GM12891 (cell line): Measurements from ENCODE around the gene PPP4R4.

ENCODE experiments used
- PAX5 ChIP-seq: IDR thresholded peaks from 2 replicates; pipeline ENCODE4 v1.6.1; 2011; ENCODE audit warnings: low read length, moderate library complexity, mild to moderate bottlenecking; ENCODE audit not compliant: insufficient read depth, severe bottlenecking
- POLR2A ChIP-seq: IDR thresholded peaks from 2 replicates; pipeline ENCODE4 v1.6.1; 2011; ENCODE audit warnings: low read depth, low read length, control low read depth
- TAF1 ChIP-seq: IDR thresholded peaks from 2 replicates; pipeline ENCODE4 v1.6.1; 2011; ENCODE audit warnings: low read depth, low read length, control low read depth

- TF ChIP-seq POLR2A: no peak
- TF ChIP-seq PAX5: no peak
- no peak for TF ChIP-seq TAF1
These were observed 28.1 kb upstream of the PPP4R4 start for GRCh38 chr14:94145902-94146527.
